ENCODE data around the gene TRIM14.

TRIM14 gene

GRCh38 chr9:98049288-98050072, 69.5 kb downstream of the TRIM14 start:
- Histone ChIP-seq H3K9me3 (ENCODE audit: control insufficient read depth, low read length) (no peaks in the 10 kb centered on the region), H3K4ac (ENCODE audit: low read depth in 1 of 2, low read length in 2 of 2) (no peak overlapping the region), H2BK15ac (ENCODE audit: low read depth, poor library complexity, severe bottlenecking) (no peak overlapping the region), H3K27ac (ENCODE audit: low read length, poor library complexity, severe bottlenecking) (no peak overlapping the region), H3K4me3 (ENCODE audit: insufficient read depth in 1 of 2, low read depth in 1 of 2, low read length in 2 of 2) (no peak overlapping the region), H2BK120ac (ENCODE audit: low read depth, low read length) (no peak overlapping the region), H3K4me2 (ENCODE audit: low read length, poor library complexity, severe bottlenecking) (no peak overlapping the region), H3K36me3 (ENCODE audit: control insufficient read depth in 1 of 2, insufficient read depth in 2 of 2, low read depth in 1 of 2, low read length in 2 of 2) (no peaks in the 10 kb centered on the region), H3K9ac (ENCODE audit: low read length) (no peak overlapping the region), H3K4me1 (ENCODE audit: control insufficient read depth, insufficient read depth, low read depth, low read length) (no peaks in the 10 kb centered on the region), H3K18ac (ENCODE audit: low read depth in 1 of 2, low read length in 2 of 2) (no peak overlapping the region), H3K79me1 (replicated peaks; ENCODE audit: low read length, poor library complexity, severe bottlenecking) (no peaks in the 10 kb centered on the region), H4K8ac (ENCODE audit: low read length) (no peak overlapping the region), H2AFZ (ENCODE audit: low read depth, low read length) (no peak overlapping the region), H4K91ac (ENCODE audit: low read length) (no peak overlapping the region), H2AK5ac (ENCODE audit: low read length, severe bottlenecking) (no peak overlapping the region), H3K27me3 (ENCODE audit: control insufficient read depth in 1 of 2, insufficient read depth in 1 of 2, low read length in 2 of 2) (peaks cover 0 to 7% of the 10 kb centered on the region in 2 experiments), H3K23ac (ENCODE audit: low read length in 2 of 2) (no peak overlapping the region), H3K14ac (ENCODE audit: low read length in 2 of 2) (no peak overlapping the region), H2BK12ac (ENCODE audit: low read length in 2 of 2) (no peak overlapping the region), H2BK5ac (ENCODE audit: low read depth, low read length, poor library complexity, severe bottlenecking) (no peak overlapping the region)
- DNase-seq: peak; percentile 29
- WGBS: 68% methylated on average over 1 of the region's 1 CpG

GRCh38 chr9:98047002-98047401, 72.0 kb downstream of the TRIM14 start:
- no peak overlapping the region for H3K18ac ChIP-seq (ENCODE audit: low read depth in 1 of 2, low read length in 2 of 2)
- H4K8ac ChIP-seq (ENCODE audit: low read length): no peak overlapping the region
- DNase-seq: no peak
- no peak overlapping the region for H3K27ac ChIP-seq (ENCODE audit: low read length, poor library complexity, severe bottlenecking)
- H2BK15ac ChIP-seq (ENCODE audit: low read depth, poor library complexity, severe bottlenecking): no peak overlapping the region
- H3K9me3 ChIP-seq (ENCODE audit: control insufficient read depth, low read length): no peaks in the 10 kb centered on the region
- no peak overlapping the region for H3K4me3 ChIP-seq (ENCODE audit: insufficient read depth in 1 of 2, low read depth in 1 of 2, low read length in 2 of 2)
- no peak overlapping the region for H3K4me2 ChIP-seq (ENCODE audit: low read length, poor library complexity, severe bottlenecking)
- no peaks in the 10 kb centered on the region for H3K4me1 ChIP-seq (ENCODE audit: control insufficient read depth, insufficient read depth, low read depth, low read length)
- H3K79me1 ChIP-seq (replicated peaks; ENCODE audit: low read length, poor library complexity, severe bottlenecking): no peaks in the 10 kb centered on the region
- 90% methylated on average over 4 of the region's 5 CpGs for WGBS
- no peak overlapping the region for H2AK5ac ChIP-seq (ENCODE audit: low read length, severe bottlenecking)
- no peak overlapping the region for H3K9ac ChIP-seq (ENCODE audit: low read length)
- H3K14ac ChIP-seq (ENCODE audit: low read length in 2 of 2): no peak overlapping the region
- H2BK5ac ChIP-seq (ENCODE audit: low read depth, low read length, poor library complexity, severe bottlenecking): no peak overlapping the region
- H4K91ac ChIP-seq (ENCODE audit: low read length): no peak overlapping the region
- H2AFZ ChIP-seq (ENCODE audit: low read depth, low read length): no peak overlapping the region
- no peak overlapping the region for H2BK12ac ChIP-seq (ENCODE audit: low read length in 2 of 2)
- no peak overlapping the region for H3K4ac ChIP-seq (ENCODE audit: low read depth in 1 of 2, low read length in 2 of 2)
- no peak overlapping the region for H2BK120ac ChIP-seq (ENCODE audit: low read depth, low read length)
- no peak overlapping the region for H3K23ac ChIP-seq (ENCODE audit: low read length in 2 of 2)
- peaks cover 0 to 7% of the 10 kb centered on the region in 2 experiments for H3K27me3 ChIP-seq (ENCODE audit: control insufficient read depth in 1 of 2, insufficient read depth in 1 of 2, low read length in 2 of 2)
- no peaks in the 10 kb centered on the region for H3K36me3 ChIP-seq (ENCODE audit: control insufficient read depth in 1 of 2, insufficient read depth in 2 of 2, low read depth in 1 of 2, low read length in 2 of 2)

- H4K8ac ChIP-seq (ENCODE audit: low read length): no peak overlapping the region
- H3K27ac ChIP-seq (ENCODE audit: low read length, poor library complexity, severe bottlenecking): no peak overlapping the region
- H3K79me1 ChIP-seq (replicated peaks; ENCODE audit: low read length, poor library complexity, severe bottlenecking): no peaks in the 10 kb centered on the region
- no peak overlapping the region for H2BK5ac ChIP-seq (ENCODE audit: low read depth, low read length, poor library complexity, severe bottlenecking)
- H3K4me2 ChIP-seq (ENCODE audit: low read length, poor library complexity, severe bottlenecking): no peak overlapping the region
- no peak overlapping the region for H3K23ac ChIP-seq (ENCODE audit: low read length in 2 of 2)
- no peak overlapping the region for H2AK5ac ChIP-seq (ENCODE audit: low read length, severe bottlenecking)
- no peak overlapping the region for H2BK12ac ChIP-seq (ENCODE audit: low read length in 2 of 2)
- H4K91ac ChIP-seq (ENCODE audit: low read length): no peak overlapping the region
- H3K14ac ChIP-seq (ENCODE audit: low read length in 2 of 2): no peak overlapping the region
- 98% methylated on average over 8 of the region's 9 CpGs for WGBS
- H2AFZ ChIP-seq (ENCODE audit: low read depth, low read length): no peak overlapping the region
- H2BK15ac ChIP-seq (ENCODE audit: low read depth, poor library complexity, severe bottlenecking): no peak overlapping the region
- no peak overlapping the region for H3K4ac ChIP-seq (ENCODE audit: low read depth in 1 of 2, low read length in 2 of 2)
- H3K27me3 ChIP-seq (ENCODE audit: control insufficient read depth in 1 of 2, insufficient read depth in 1 of 2, low read length in 2 of 2): peaks cover 0 to 3% of the 10 kb centered on the region in 2 experiments
- H3K9me3 ChIP-seq (ENCODE audit: control insufficient read depth, low read length): no peaks in the 10 kb centered on the region
- H3K4me1 ChIP-seq (ENCODE audit: control insufficient read depth, insufficient read depth, low read depth, low read length): no peaks in the 10 kb centered on the region
- H3K36me3 ChIP-seq (ENCODE audit: control insufficient read depth in 1 of 2, insufficient read depth in 2 of 2, low read depth in 1 of 2, low read length in 2 of 2): no peaks in the 10 kb centered on the region
- peak overlapping the region in 1 of 2 experiments; percentile 64 for H3K4me3 ChIP-seq (ENCODE audit: insufficient read depth in 1 of 2, low read depth in 1 of 2, low read length in 2 of 2)
- H2BK120ac ChIP-seq (ENCODE audit: low read depth, low read length): no peak overlapping the region
- H3K9ac ChIP-seq (ENCODE audit: low read length): peak overlapping the region; percentile 71
- DNase-seq: no peak
- H3K18ac ChIP-seq (ENCODE audit: low read depth in 1 of 2, low read length in 2 of 2): no peak overlapping the region
Measured at GRCh38 chr9:98046180-98046543, 72.9 kb downstream of the TRIM14 start.

GRCh38 chr9:98045234-98046179, 73.5 kb downstream of the TRIM14 start:
- Histone ChIP-seq H3K9ac (ENCODE audit: low read length) (peak overlapping the region; percentile 71), H4K91ac (ENCODE audit: low read length) (no peak overlapping the region), H2AK5ac (ENCODE audit: low read length, severe bottlenecking) (no peak overlapping the region), H3K14ac (ENCODE audit: low read length in 2 of 2) (no peak overlapping the region), H2BK5ac (ENCODE audit: low read depth, low read length, poor library complexity, severe bottlenecking) (no peak overlapping the region), H3K36me3 (ENCODE audit: control insufficient read depth in 1 of 2, insufficient read depth in 2 of 2, low read depth in 1 of 2, low read length in 2 of 2) (no peaks in the 10 kb centered on the region), H3K18ac (ENCODE audit: low read depth in 1 of 2, low read length in 2 of 2) (no peak overlapping the region), H3K79me1 (replicated peaks; ENCODE audit: low read length, poor library complexity, severe bottlenecking) (no peaks in the 10 kb centered on the region), H2BK120ac (ENCODE audit: low read depth, low read length) (no peak overlapping the region), H3K9me3 (ENCODE audit: control insufficient read depth, low read length) (no peaks in the 10 kb centered on the region), H3K4me1 (ENCODE audit: control insufficient read depth, insufficient read depth, low read depth, low read length) (no peaks in the 10 kb centered on the region), H3K27me3 (ENCODE audit: control insufficient read depth in 1 of 2, insufficient read depth in 1 of 2, low read length in 2 of 2) (peaks cover 0 to 3% of the 10 kb centered on the region in 2 experiments), H3K23ac (ENCODE audit: low read length in 2 of 2) (no peak overlapping the region), H2BK12ac (ENCODE audit: low read length in 2 of 2) (no peak overlapping the region), H2AFZ (ENCODE audit: low read depth, low read length) (no peak overlapping the region), H3K4ac (ENCODE audit: low read depth in 1 of 2, low read length in 2 of 2) (no peak overlapping the region), H3K4me3 (ENCODE audit: insufficient read depth in 1 of 2, low read depth in 1 of 2, low read length in 2 of 2) (peak overlapping the region in 1 of 2 experiments; percentile 64), H3K27ac (ENCODE audit: low read length, poor library complexity, severe bottlenecking) (no peak overlapping the region), H3K4me2 (ENCODE audit: low read length, poor library complexity, severe bottlenecking) (no peak overlapping the region), H2BK15ac (ENCODE audit: low read depth, poor library complexity, severe bottlenecking) (no peak overlapping the region), H4K8ac (ENCODE audit: low read length) (no peak overlapping the region)
- DNase-seq: no peak
- 93% methylated on average over 6 of the region's 6 CpGs for WGBS
